SKM-1 (cell line): ENCODE results near the gene JAKMIP2.

Experiments
- DNase-seq: peaks from one replicate; lab custom pipeline; 2025; ENCODE audit not compliant: unreplicated experiment; lab: John Stamatoyannopoulos, UW

JAKMIP2 gene

DNA sequence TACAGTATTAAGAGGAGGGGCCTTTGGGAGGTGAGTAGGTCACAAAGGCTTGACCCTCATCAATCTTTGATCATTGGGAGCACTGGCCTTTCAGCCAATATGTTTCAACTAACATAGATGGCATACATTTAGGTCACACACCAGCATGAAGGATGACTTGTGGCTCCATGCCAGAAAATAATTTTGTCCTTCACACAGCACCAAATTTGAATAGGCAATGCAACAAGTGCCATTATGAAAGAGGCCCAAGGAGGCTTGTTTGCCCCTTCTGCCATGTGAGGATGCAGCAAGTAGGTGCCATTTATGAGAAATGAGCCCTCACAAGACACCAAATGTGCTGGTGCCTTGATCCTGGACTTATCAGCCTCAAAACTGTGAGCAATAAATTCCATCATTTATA lies 81.1 kb downstream of the JAKMIP2 start:
- no peak for DNase-seq

DNA sequence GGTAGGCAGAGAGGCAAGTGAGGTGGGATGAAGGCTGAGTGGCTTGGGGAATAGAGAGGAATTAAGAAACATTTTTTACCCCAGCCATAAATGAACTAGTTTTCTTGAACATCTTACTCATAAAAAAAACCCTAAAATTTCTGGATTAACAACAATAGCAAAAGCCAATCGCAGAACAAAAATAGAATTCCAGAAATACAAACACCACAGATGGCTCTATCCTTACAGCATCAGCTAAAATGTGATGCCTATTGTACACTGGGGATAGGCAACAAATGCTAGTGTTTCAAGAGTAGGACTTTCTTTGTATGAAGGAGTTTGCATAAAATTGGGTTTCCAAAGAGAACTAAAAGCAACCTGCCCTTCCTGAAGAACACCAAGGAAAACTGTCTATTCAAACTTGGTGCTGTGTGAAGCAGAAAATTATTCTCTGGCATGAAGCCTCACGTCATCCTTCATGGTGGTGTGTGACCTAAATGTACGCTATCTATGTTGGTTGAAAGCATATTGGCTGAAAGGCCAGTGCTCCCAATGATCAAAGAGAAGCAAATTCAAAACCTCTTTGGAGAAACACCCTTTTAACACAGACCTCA lies 82.9 kb downstream of the JAKMIP2 start:
- DNase-seq: no peak

DNA sequence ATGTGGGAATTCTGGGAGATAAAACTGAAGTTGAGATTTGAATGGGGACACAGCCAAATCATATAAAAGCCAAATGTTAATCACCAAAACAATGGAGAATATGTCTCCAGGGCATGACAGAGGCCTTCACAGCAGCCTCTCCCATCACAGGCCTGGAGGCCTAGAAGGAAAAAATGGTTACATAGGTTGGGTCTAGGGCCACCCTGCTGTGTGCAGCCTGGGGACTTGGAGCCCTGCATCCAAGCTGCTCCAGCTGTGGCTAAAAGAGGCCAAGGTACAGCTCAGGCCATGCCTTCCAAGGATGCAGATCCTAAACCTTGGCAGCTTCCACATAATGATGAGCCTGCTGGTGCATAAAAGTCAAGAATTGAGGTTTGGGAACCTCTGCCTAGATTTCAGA lies 85.1 kb downstream of the JAKMIP2 start:
- DNase-seq: no peak

DNA sequence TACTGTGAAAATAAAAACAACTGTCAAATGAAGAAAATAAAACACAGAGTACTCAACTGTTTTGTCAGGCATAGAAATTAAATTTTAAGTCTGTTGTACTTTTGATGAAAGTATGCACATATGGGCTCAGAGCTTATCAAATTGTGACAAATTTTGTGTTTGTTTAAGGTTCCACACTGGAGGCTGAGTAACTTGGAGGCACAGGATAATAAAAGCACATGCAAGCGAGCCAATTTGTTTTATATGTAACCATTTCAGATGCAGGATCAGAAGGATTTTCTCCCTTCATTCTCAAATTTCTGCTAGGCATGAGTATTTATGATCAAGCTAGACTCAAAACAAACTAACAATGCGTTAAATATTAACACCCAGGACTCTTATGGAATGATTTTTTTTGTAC lies 87.8 kb downstream of the JAKMIP2 start:
- no peak for DNase-seq

DNA sequence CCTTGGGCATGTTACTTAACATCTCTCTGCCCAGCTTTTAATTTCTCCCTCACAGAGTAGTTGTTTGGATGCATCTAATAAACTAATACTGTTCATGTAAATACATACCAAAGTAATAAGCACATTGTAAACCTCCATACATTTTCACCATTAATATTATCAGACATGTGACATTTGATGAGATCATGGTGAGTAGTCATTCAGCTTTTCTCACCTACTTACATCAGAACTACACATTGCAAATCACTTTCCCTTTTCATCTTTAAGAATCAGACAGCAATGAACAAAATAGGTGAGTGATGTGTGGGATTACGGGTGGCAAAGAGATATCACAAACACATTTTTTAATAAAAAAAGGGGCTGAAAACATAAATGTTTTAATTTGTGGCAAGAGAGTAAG lies 89.3 kb downstream of the JAKMIP2 start:
- no peak for DNase-seq

DNA sequence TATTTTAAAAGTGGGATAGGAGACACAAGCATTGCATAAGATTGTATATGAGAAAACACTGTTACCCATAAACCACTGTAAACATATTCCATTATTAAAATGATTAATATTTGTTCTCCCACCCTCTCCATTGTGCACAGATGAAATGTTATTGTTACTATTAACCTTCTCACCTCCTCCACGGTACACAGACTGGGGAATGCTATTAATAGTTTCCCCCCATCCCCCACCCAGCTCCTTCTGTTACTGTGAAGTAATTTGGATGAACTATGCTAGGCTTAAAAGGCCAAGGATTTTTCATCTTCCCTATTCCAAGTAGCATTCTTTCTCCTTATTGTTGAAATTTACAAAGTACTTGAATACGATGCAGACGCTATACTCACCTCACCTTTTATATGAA lies 91.4 kb downstream of the JAKMIP2 start:
- no peak for DNase-seq

DNA sequence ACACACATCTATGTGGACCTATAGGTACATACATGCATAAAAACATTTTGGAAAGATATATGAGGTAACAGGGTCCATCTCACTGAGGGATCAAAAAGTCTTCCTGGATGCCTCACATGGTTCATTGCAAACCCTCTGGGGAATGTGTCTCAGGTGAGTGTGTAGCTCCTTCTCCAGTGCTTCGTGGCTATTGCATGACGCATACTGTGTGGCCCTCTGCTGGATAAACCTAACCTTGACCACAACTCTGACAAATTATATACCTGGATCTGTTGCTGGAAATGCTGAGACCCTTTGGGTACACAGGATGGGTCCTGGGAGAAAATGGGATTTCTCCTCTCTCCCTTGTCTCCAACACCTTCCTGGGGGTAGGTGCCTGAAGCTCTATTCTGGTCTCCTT lies 91.9 kb downstream of the JAKMIP2 start:
- DNase-seq: no peak

DNA sequence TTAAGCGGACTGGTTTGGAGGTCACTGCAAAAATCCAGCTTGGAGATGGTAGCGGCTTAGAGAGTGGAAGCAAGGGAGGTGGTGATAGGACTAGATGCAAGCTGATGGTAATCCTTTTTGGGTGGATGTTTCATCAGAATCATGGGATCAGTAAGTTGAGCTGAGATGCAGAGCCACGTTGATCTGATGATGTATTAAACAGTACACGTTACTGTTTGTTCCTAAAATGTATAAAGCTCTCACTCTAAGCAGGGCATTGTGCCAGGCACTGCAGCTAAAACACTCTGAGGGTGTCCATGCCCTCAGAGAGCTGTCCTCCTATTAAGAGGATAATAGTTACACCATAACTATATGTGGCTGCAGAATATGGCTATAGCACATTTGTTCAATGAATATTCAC lies 93.1 kb downstream of the JAKMIP2 start:
- DNase-seq: no peak

DNA sequence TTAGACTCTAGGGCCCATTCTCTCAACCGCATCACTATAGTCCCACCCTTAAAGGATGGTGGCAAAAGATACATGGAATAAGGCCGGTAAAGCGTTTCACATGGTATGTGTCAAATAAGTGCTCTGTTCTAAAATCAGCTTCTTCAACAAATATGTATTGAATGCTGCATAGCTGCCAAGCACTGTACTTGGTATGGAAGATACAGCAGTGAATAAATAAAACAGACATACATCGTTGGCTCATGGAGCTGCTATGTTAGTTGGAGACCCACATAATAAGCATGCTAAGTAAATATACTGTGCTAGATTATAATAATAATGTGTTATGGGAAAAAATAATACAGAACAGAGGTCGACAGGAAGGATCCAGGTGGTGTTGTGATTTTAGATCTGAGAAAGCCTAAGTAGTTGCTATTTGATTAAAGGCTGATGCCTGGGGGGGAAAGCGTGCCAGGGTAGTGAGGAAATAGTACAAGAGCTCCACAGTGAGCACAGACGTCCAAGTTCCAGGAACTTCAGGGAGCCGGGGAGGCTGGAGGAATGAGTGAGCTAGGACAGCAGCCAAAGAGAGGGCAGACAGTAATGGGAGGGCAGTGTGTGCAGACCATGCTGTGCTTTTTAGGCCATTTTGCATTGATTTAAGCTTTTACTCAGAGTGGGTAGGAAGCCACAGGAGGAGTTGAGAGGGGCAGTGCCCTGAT lies 93.7 kb downstream of the JAKMIP2 start:
- DNase-seq: no peak

DNA sequence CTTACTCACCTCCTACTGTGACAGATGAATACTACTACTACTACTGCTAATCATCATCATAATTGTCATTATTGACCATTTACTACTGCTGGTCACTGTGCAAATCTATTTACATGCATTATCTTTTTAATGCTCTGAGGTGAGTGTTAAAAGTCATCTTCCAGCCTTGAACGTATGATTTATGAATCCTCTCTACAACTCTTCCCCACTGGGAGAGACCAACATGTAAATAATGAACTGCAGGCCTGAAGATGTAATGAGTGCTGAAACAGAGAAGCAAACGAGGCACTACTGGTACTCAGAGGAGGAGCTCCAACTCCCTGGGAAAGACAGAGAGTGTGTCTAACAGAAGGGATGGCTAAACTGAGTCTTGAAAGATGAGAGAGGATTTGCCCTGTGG lies 95.4 kb downstream of the JAKMIP2 start:
- DNase-seq: no peak

DNA sequence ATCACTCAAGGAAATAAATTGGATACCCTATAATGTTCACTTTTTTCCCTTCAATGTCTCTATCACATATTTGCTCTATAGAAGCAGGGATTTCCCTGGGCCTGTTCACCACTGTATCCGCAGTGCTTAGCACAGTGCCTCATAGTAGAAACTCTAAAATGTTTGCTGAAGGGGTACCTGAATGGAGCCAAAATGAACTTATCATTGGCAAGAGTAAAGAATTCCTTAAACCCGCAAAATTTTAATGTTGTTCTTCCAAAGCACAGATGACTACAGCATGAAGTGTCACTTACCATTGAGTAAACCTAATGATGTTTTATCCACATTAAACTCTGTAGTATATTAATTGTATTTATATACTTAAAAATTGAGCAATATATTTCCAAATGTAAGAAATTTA lies 96.1 kb downstream of the JAKMIP2 start:
- DNase-seq: no peak

DNA sequence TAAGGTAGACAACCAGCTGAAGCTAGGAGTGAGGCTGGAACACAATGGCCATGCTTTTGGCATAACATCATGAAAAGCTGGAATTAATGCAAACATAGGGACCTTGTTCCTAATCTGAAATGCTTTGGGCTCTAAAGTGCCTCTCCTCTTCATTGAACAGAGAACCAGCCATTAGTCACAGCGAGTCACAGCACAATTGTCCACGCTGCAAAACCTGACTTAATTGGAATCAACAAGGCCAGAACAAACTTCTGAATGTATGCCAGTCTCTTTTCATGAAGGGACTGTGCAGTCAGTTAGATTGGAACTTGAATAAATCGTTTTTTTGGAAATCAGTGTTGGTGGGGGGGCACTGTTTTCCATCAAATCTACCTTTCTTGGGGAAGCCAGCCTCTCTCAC lies 96.5 kb downstream of the JAKMIP2 start:
- DNase-seq: no peak

DNA sequence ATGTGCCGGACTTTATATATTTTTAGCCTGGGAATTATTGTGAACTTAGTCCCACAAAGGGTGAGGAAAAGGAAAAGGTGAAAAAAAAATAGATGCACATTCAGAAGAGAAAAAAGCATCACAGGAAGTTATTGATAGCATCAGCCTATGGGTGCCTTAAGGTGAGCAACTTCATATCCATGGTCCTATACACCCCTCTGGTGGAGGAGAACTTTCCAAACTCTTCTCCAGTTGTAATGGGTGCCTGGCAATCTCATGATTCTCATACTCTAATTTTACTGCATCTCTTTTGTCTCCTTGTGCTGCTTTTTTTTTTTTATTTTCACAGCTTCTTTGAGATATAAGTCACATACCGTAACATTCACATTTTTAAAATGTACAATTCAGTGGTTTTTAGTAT lies 107.4 kb downstream of the JAKMIP2 start:
- DNase-seq: no peak

DNA sequence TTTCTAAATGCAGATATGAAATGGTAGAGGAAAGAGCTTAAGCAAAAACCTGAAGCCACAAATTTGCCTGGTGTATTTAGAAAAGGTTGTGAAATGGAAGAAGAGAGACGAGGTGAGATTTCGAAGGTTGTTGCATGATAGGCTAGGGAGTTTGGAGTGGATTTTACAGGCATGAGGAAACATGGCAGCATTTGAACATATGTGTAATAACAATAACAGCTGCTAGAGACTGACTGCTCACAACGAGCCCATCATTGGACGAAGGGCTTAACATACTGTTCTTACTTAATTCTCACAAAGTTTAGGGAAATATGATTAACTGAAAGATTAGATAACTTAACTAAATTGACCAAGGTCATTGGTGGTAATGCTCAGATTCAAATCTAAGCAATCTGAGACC lies 108.1 kb downstream of the JAKMIP2 start:
- DNase-seq: no peak

DNA sequence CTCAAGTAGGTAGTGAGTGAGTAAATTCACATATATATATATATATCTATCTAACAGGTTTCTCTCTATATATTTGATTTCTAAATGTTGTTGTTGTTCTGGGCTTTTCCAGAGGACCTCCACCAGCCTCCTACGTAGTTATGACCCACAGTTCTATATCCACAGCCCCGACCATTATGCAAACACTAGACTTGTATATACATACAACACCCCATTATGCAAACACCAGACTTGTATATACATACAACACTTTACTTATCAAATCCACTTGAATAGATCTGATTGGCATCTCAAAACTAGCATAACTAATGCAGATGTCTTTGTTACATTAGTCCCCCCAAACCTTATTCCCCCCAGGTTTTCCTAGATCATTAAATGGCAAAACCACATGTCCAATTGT lies 108.7 kb downstream of the JAKMIP2 start:
- no peak for DNase-seq

DNA sequence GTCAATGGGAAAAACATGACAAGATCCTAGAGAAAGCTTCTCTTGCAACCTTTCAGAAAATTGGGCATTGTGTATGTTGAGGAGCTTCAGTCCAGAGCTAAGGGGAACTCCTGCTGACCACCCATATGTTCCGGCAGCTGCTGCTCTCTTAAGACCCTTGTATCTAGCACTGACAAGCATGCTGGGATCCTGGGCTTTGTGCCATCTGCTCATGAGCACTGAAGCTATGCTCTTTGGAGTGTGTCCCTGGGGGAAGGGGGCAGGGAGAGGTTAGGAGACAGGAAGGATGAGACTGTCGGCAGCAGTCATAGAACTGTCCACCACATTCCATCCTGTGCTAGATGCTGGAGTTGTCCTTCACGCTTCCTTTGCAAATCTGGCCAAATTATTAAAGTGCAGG lies 109.3 kb downstream of the JAKMIP2 start:
- no peak for DNase-seq

DNA sequence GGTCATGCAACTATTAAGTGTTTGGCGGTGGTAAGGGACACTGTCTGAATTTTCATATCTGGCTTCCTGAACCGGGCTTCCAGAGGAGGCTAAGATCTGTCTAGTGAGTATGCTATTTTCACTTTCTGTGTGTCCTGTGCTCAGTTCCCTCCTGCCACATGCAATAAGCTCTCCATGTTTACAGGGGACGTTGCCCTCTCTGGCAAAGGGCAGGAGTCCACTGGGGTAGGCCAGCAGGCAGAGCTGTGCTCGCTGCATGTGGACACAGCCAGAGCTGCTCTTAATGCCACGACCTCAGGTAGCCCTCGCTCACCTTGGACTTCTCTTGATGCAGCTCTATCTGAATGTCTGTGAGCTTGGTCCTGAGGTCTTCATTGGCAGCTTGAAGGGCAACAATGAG lies 111.2 kb downstream of the JAKMIP2 start:
- DNase-seq: no peak

DNA sequence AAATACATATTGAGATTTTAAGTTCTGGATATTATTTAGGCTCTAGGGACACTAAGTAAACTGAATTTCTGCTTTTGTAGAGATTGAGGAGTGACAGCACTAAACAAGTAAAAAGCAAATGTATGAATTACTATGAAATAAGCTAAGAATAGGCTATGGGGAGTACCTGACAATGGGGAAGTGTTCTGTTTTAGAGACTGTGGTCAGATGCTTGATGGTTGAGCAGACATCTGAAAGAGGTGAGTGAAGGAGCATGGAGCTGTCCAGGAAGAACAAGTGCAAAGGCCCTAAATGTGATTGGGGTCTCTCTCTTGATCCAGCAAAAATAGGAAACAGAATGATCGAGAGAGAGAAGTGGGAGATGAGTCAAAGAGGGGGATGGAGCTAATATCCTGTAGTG lies 111.7 kb downstream of the JAKMIP2 start:
- no peak for DNase-seq

DNA sequence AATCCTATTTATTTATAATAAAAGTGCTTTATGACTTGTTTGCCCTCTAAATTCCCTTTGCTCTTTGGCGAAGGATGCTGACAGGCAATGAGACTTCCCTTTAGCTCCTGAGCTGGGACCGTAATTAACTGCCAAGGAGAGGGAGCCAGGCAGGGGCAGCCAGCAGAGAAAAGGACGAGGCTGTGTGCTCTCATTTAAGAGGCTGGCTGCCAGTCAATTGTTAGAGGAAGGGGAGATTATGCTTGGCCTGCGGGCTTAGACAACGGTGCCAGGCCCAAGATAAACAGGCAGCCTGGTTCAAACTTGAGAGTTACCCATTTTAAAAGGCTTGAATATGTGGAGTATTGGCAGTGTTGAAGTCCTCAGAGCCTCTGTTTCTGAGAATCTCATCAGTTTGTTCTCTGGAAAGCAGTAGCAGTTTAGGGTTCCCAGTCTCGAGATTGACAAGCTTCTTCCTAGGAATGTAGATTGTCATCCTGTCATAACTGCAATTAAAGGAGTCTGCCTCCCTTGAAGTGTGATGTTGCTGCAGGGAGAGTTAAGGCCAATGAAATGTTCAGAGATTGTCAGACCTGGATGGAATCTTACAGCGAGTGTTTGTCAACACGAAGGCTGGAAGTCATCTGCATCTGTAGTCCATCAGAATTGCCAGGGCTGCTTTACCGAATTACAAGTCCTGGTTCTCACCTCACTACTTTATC lies 113.2 kb downstream of the JAKMIP2 start:
- DNase-seq: no peak

DNA sequence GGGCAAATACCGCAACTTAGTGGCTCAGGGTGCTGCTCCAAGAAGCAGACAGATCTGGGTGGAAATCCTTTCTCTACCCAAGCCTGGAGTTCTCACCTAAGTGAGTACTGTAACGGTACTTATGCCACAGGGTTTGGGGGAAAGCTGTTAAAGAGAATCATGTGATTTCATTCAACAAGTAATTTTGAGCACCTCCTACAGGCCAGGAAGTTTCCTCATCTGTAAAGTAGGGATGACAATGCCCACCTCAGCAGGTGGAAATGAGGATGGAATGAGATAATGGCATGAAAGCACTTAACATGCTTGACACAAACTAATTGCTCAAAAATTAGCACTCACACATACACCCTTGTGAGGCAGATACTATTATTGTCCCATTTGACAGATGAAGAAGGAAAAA lies 114.1 kb downstream of the JAKMIP2 start:
- no peak for DNase-seq

DNA sequence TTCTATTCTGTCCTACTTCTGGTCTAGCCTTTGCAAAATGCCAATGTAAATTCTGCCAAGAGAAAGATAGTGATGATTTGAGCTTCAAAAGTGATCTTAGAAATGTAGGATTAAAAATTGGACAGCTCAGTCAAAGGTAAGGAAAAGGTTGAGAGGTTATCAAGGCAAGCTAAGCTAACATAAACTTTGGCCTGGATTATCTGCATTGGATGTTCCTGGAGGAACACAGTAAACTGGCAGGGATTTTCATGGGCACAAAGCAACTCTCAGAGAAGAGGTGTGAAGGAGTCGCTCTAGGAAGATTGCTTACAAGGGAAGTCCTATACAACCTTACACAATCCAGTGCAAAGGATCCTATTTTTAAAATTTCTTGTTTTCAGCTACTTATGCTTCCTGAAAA lies 115.2 kb downstream of the JAKMIP2 start:
- no peak for DNase-seq

DNA sequence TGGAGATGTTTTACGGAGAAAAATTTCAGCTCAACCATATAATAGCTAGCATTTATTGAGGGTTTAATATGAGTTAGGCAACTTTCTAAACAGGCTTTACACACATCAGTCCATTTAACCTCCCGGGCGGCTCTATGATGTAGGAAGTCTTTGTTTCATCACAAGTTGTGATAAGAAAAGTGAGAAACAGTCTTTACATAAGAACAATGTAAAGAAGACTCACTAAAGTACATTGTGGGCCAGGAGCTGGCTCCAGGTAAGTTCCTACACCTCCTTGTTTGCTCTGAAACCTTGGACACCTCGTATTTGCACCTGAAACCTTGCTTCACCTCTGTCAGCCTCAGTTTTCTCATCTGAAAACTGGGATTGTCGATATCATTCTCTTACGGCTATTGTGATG lies 116.1 kb downstream of the JAKMIP2 start:
- no peak for DNase-seq

DNA sequence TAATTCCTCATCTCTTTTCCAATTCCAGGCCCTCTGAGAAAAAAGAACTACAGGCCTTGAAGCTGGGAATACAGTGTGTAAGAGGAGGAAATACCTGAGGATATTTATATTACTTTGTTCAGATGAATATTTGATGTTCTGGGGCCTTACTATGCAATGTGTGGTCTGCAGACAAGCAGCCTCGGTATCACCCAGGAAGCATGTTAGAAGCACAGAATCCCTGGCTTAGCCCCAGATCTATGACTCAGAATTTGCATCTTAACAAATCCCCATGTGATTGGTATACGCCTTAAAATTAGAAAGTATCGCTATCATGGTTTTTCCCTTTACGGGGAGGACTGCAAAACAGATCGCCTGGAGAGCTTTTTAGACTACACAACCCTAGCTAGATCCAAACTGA lies 121.0 kb downstream of the JAKMIP2 start:
- DNase-seq: no peak
